ENCODE measurements around the gene GRID2IP.

Gene GRID2IP

GRCh38 chr7:6489612-6490011 is 61.6 kb downstream of the GRID2IP start:
- Histone ChIP-seq H3K4me1 (ENCODE audit: low read length) (0 out of 2 replicates have a peak, but pooled peaks cover under 1% of the 10 kb centered on the region), H3K27me3 (ENCODE audit: low read depth, low read length) (no peaks in the 10 kb centered on the region)

GRCh38 chr7:6487184-6487545 is 64.1 kb downstream of the GRID2IP start:
- Histone ChIP-seq H4K20me1 (ENCODE audit: insufficient read depth, low read length) (peaks cover 12% of the 10 kb centered on the region), H3K4me2 (ENCODE audit: low read length) (no peak overlapping the region), H3K4me3 (ENCODE audit: low read length) (no peak overlapping the region), H3K79me2 (ENCODE audit: low read length) (peaks cover 18% of the 10 kb centered on the region), H3K36me3 (replicated peaks; ENCODE audit: low read depth, low read length) (peaks cover 3% of the 10 kb centered on the region), H3K27ac (ENCODE audit: low read length) (no peak overlapping the region), H3K9me3 (ENCODE audit: insufficient read depth, low read length) (no peaks in the 10 kb centered on the region), H3K9ac (ENCODE audit: low read length) (no peak overlapping the region), H3K4me1 (ENCODE audit: low read length) (peaks cover 8% of the 10 kb centered on the region), H3K27me3 (ENCODE audit: low read depth, low read length) (no peaks in the 10 kb centered on the region), H2AFZ (ENCODE audit: low read depth, low read length) (no peak overlapping the region)
- TF ChIP-seq, protein P1, sequence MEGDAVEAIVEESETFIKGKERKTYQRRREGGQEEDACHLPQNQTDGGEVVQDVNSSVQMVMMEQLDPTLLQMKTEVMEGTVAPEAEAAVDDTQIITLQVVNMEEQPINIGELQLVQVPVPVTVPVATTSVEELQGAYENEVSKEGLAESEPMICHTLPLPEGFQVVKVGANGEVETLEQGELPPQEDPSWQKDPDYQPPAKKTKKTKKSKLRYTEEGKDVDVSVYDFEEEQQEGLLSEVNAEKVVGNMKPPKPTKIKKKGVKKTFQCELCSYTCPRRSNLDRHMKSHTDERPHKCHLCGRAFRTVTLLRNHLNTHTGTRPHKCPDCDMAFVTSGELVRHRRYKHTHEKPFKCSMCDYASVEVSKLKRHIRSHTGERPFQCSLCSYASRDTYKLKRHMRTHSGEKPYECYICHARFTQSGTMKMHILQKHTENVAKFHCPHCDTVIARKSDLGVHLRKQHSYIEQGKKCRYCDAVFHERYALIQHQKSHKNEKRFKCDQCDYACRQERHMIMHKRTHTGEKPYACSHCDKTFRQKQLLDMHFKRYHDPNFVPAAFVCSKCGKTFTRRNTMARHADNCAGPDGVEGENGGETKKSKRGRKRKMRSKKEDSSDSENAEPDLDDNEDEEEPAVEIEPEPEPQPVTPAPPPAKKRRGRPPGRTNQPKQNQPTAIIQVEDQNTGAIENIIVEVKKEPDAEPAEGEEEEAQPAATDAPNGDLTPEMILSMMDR (IDR thresholded peaks at IDR 0.05; ENCODE audit: low read depth, low read length) = no peak
- TF ChIP-seq EZH2phosphoT487 (IDR thresholded peaks at IDR 0.05; ENCODE audit: low read depth) = no peak

More at GRCh38 chr7:6489612-6490011, 61.6 kb downstream of the GRID2IP start:
- Histone ChIP-seq H4K20me1 (ENCODE audit: insufficient read depth, low read length) (no peaks in the 10 kb centered on the region), H3K27ac (ENCODE audit: low read length) (no peak overlapping the region), H3K4me3 (ENCODE audit: low read length) (no peak overlapping the region), H3K9ac (ENCODE audit: low read length) (no peak overlapping the region), H3K9me3 (ENCODE audit: insufficient read depth, low read length) (no peaks in the 10 kb centered on the region), H3K4me2 (ENCODE audit: low read length) (no peak overlapping the region), H3K79me2 (ENCODE audit: low read length) (no peaks in the 10 kb centered on the region), H2AFZ (ENCODE audit: low read depth, low read length) (no peak overlapping the region), H3K36me3 (replicated peaks; ENCODE audit: low read depth, low read length) (no peaks in the 10 kb centered on the region)
- TF ChIP-seq, protein P1 (IDR thresholded peaks at IDR 0.05; ENCODE audit: low read depth, low read length) = no peak
- TF ChIP-seq EZH2phosphoT487 (IDR thresholded peaks at IDR 0.05; ENCODE audit: low read depth) = no peak

DNA sequence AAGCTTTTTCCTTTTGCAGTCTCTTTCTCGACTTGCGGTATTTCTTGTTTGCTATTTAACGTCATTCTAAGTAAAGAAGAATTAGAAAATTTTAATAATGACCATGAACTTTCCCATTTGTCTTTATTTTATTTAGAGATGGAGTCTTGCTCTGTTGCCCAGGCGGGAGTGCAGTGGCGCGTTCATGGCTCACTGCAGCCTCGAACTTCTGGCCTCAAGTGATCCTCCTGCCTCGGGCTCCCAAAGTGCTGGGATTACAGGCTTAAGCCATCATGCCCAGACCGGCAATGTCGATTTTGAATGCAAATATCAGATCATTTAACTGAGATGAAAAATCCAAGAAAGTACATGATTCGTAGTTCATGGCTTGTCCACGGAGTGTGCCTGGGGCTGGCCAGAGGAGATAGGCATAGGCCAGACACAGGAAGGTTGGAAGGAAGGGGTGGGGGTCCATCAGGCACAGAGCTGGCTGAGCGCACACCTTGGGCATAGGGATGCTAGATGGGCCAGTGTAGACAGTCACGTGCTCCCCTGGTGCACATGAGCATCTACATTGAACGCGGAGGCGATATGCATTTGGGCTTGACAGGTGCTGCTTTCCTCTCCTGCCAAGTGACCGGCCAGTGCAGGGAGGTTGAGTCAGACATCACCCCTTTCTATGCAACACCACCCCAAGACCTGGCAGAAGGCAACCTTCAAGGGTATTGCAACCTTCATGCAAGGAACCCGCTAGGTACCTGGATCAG is 64.7 kb downstream of the GRID2IP start:
- H3K4me1 ChIP-seq (ENCODE audit: low read length) = peaks cover 9% of the 10 kb centered on the region
- no peak overlapping the region for H3K27ac ChIP-seq (ENCODE audit: low read length)
- no peaks in the 10 kb centered on the region for H3K9me3 ChIP-seq (ENCODE audit: insufficient read depth, low read length)
- no peak overlapping the region for H3K4me3 ChIP-seq (ENCODE audit: low read length)
- TF ChIP-seq, protein P1 (IDR thresholded peaks at IDR 0.05; ENCODE audit: low read depth, low read length) = no peak
- TF ChIP-seq EZH2phosphoT487 (IDR thresholded peaks at IDR 0.05; ENCODE audit: low read depth) = no peak
- H4K20me1 ChIP-seq (ENCODE audit: insufficient read depth, low read length) = peaks cover 13% of the 10 kb centered on the region
- H3K27me3 ChIP-seq (ENCODE audit: low read depth, low read length) = no peaks in the 10 kb centered on the region
- peaks cover 5% of the 10 kb centered on the region for H3K36me3 ChIP-seq (replicated peaks; ENCODE audit: low read depth, low read length)
- H3K4me2 ChIP-seq (ENCODE audit: low read length) = no peak overlapping the region
- H3K9ac ChIP-seq (ENCODE audit: low read length) = no peak overlapping the region
- peaks cover 24% of the 10 kb centered on the region for H3K79me2 ChIP-seq (ENCODE audit: low read length)
- no peak overlapping the region for H2AFZ ChIP-seq (ENCODE audit: low read depth, low read length)

GRCh38 chr7:6482743-6483119 is 68.5 kb downstream of the GRID2IP start:
- peak overlapping the region; percentile 93 for H3K9ac ChIP-seq (ENCODE audit: low read length)
- peaks cover 62% of the 10 kb centered on the region for H3K79me2 ChIP-seq (ENCODE audit: low read length)
- H3K4me1 ChIP-seq (ENCODE audit: low read length) = peaks cover 16% of the 10 kb centered on the region
- H3K4me3 ChIP-seq (ENCODE audit: low read length) = peak overlapping the region; percentile 99
- TF ChIP-seq, protein P1 (IDR thresholded peaks at IDR 0.05; ENCODE audit: low read depth, low read length) = no peak
- no peaks in the 10 kb centered on the region for H3K27me3 ChIP-seq (ENCODE audit: low read depth, low read length)
- no peak overlapping the region for H2AFZ ChIP-seq (ENCODE audit: low read depth, low read length)
- peak overlapping the region; percentile 58; the same call in 1 of the 2 replicates for H3K27ac ChIP-seq (ENCODE audit: low read length)
- H3K4me2 ChIP-seq (ENCODE audit: low read length) = peak overlapping the region; percentile 68
- peaks cover 20% of the 10 kb centered on the region for H3K36me3 ChIP-seq (replicated peaks; ENCODE audit: low read depth, low read length)
- no peaks in the 10 kb centered on the region for H3K9me3 ChIP-seq (ENCODE audit: insufficient read depth, low read length)
- peaks cover 47% of the 10 kb centered on the region for H4K20me1 ChIP-seq (ENCODE audit: insufficient read depth, low read length)
